Cardiac muscle cell (in vitro differentiated cells and primary cell): ENCODE results near the gene NUDT2. TPM values are rescaled to one million over a fixed set of nuclear protein-coding genes. Genes with fewer than 3 reads are reported as not detected.

ENCODE experiments used
- DNase-seq, 2 donors: peaks; one replicate each; pipeline versions ENCODE4 v3.0.0 to v3.0.0-alpha.2; 2010 to 2017; ENCODE audit warnings: low read depth in 1 of 2, low spot score in 1 of 2
- H3K27ac ChIP-seq: fragments of 200-600 bp; sonication (generic); 2 replicates; pipeline ENCODE4 v1.5.1; 2016
- H3K27me3 ChIP-seq: fragments of 200-600 bp; sonication (generic); 2 replicates; pipeline ENCODE4 v1.6.0; 2016; ENCODE audit warnings: control low read depth
- H3K36me3 ChIP-seq: fragments of 200-600 bp; sonication (generic); 2 replicates; pipeline ENCODE4 v1.5.1; 2016; ENCODE audit warnings: control low read depth
- H3K4me1 ChIP-seq: fragments of 200-600 bp; sonication (generic); 2 replicates; pipeline ENCODE4 v1.8.1; 2017; ENCODE audit warnings: low read depth, mild to moderate bottlenecking, mixed run types
- H3K4me3 ChIP-seq: fragments of 200-600 bp; sonication (generic); 2 replicates; pipeline ENCODE4 v1.5.1; 2016; ENCODE audit warnings: mild to moderate bottlenecking
- H3K9me3 ChIP-seq: fragments of 200-600 bp; sonication (generic); 2 replicates; pipeline ENCODE4 v1.5.1; 2017; ENCODE audit warnings: low read depth, mild to moderate bottlenecking, control low read depth
- polyA plus RNA-seq: library from polyadenylated mRNA; unstranded; fragments of >200 nt; fragmentation: Nextera tagmentation; extraction: Ambion mirVana; gene quantifications from 2 replicates; pipeline ENCODE4 v1.2.1, GENCODE V29; 2016
- total RNA-seq: library from RNA; depleted of rRNA; stranded (reverse); fragments of >200 nt; gene quantifications from 2 replicates; pipeline ENCODE4 v1.2.3, GENCODE V29; 2016
- TF ChIP-seq, protein P1 (sequence below): IDR thresholded peaks from 2 replicates; pipeline ENCODE4 v1.5.1; 2012; ENCODE audit warnings: low read depth, mild to moderate bottlenecking, low read length

The NUDT2 gene
- total and polyA plus RNA-seq, 2 experiments from 2014 or later = 32.1 to 35.5 TPM

DNA sequence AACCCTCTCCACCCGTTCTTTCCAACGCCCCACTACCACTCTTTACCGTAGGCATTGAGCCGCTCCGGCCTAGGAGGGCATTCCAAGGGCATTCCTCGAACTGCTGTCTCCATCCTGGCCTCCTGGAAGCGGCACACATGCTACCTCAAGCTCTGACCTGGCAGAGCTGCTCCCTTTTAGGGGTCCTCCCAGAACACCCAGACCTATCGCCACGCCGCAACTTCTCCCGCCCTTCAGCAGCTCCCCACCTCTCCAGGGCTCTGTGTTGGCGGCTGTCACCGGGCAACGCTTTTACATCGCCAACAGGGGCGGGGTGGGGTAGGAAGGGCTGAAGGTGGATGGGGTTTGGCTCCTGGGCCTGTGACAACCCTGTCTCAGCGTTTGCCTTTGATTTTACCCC lies 52.0 kb downstream of the NUDT2 start:
- H3K9me3 ChIP-seq = no peaks in the 10 kb centered on the region
- H3K4me1 ChIP-seq = no peaks in the 10 kb centered on the region
- H3K36me3 ChIP-seq = no peaks in the 10 kb centered on the region
- DNase-seq = no peak
- TF ChIP-seq, protein P1, sequence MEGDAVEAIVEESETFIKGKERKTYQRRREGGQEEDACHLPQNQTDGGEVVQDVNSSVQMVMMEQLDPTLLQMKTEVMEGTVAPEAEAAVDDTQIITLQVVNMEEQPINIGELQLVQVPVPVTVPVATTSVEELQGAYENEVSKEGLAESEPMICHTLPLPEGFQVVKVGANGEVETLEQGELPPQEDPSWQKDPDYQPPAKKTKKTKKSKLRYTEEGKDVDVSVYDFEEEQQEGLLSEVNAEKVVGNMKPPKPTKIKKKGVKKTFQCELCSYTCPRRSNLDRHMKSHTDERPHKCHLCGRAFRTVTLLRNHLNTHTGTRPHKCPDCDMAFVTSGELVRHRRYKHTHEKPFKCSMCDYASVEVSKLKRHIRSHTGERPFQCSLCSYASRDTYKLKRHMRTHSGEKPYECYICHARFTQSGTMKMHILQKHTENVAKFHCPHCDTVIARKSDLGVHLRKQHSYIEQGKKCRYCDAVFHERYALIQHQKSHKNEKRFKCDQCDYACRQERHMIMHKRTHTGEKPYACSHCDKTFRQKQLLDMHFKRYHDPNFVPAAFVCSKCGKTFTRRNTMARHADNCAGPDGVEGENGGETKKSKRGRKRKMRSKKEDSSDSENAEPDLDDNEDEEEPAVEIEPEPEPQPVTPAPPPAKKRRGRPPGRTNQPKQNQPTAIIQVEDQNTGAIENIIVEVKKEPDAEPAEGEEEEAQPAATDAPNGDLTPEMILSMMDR = no peak
- H3K27ac ChIP-seq = no peak overlapping the region
- peaks cover 37% of the 10 kb centered on the region for H3K27me3 ChIP-seq
- peak overlapping the region; percentile 30 for H3K4me3 ChIP-seq

DNA sequence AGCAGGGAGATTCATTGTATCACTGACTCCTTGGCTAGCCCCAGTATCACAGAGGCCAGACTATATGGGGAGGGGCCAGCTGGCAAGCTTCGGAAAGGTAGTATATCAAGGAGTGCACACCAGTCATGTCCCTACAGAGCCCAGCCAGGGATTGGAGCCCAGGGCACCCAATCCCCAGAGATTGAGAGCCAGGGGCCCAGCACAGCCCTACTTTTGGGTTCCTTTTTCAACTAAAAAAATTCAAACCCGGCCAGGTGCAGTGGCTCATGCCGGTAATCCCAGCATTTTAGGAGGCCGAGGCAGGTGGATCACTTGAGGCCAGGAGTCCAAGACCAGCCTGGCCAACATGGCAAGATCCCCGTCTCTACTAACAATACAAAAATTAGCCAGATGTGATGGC lies 52.7 kb downstream of the NUDT2 start:
- DNase-seq = no peak
- H3K27me3 ChIP-seq = peaks cover 37% of the 10 kb centered on the region
- H3K27ac ChIP-seq = no peak overlapping the region
- no peak overlapping the region for H3K4me3 ChIP-seq
- H3K4me1 ChIP-seq = no peaks in the 10 kb centered on the region
- H3K9me3 ChIP-seq = no peaks in the 10 kb centered on the region
- H3K36me3 ChIP-seq = no peaks in the 10 kb centered on the region
- TF ChIP-seq, protein P1 = no peak

DNA sequence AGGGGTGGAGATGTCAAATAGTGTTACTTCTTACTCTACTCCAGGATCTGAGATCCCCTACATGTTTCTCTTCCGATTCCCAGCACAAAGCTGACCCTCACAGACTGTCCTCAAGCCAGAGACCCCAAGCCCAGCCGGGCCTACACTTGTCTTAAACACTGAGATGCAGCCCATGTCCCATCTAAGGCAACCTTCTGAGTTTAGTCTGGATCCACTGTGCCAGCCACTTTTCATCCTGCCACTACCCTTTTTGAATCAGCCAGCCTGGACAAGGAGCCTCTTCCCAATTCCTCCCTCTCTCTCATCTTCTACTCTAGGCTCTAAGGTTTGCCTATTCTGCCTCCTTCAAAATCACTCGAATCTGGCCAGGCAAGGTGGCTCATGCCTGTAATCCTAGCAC lies 53.5 kb downstream of the NUDT2 start:
- H3K36me3 ChIP-seq = no peaks in the 10 kb centered on the region
- no peak overlapping the region for H3K27ac ChIP-seq
- H3K27me3 ChIP-seq = peaks cover 37% of the 10 kb centered on the region
- no peaks in the 10 kb centered on the region for H3K4me1 ChIP-seq
- H3K9me3 ChIP-seq = no peaks in the 10 kb centered on the region
- TF ChIP-seq, protein P1 = no peak
- no peak for DNase-seq
- H3K4me3 ChIP-seq = no peak overlapping the region

DNA sequence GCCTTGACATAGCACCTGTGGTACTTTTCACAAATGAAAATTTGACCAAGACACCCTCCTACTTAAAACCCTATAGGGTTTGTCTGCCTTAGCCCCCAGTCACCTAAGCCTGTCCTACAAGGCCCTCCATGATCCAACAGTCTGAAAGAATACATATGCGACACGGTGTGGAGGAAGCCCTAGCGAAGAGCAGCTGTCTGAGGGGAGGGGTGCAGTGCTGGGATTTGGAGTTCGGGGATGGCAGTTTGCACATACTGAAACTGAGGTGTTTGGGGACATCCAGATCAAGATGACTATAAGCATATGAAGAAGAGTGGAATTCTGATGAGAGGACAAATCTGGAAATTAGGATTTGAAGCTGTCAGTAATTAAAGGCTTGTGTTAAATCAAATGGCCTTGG lies 54.5 kb downstream of the NUDT2 start:
- Histone ChIP-seq H3K4me3 (no peak overlapping the region), H3K27ac (no peak overlapping the region), H3K36me3 (no peaks in the 10 kb centered on the region), H3K9me3 (no peaks in the 10 kb centered on the region), H3K4me1 (no peaks in the 10 kb centered on the region), H3K27me3 (peaks cover 37% of the 10 kb centered on the region)
- no peak for DNase-seq
- TF ChIP-seq, protein P1 = no peak

DNA sequence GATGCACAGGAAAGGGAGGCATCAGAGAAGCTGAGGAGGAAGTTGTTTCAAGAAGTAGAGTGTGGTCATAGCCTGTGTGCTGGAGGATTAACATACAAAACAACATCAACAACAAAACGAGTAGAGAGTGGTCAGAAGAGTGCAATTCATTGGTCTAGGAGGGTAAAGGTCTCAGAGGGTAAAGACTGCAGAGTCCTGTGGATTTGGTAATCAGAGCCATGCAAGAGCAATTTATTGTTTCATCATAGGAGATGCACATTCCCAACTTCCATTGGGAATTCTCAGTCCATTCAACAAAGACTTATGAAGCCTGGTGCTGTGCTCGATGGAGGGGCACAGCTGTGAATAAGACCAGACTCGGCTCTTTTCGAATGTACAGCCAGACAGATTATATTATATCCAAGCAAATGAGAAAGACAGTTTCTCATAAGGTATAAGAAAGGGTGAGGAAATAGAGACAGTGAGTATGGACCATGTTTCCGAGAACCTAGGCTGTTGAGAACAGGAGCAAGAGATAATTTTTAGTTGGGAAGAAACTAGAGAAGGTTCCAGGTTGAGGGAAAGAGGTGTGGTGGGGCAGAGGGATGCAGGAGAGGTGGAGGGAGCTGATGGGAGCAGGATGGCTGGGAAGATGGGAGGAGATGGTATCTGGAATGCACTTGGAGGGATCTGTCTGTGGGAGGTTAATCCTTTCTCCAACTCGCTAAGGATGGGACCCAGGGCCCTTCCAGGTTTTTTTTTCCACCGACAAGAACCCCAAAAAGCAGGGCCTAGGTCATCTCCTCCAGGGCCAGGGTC lies 55.2 kb downstream of the NUDT2 start:
- TF ChIP-seq, protein P1 = no peak
- peaks cover 39% of the 10 kb centered on the region for H3K27me3 ChIP-seq
- H3K4me1 ChIP-seq = no peaks in the 10 kb centered on the region
- H3K9me3 ChIP-seq = no peaks in the 10 kb centered on the region
- no peak overlapping the region for H3K27ac ChIP-seq
- no peak overlapping the region for H3K4me3 ChIP-seq
- peak in 1 of 2 donors; percentile 18 for DNase-seq
- no peaks in the 10 kb centered on the region for H3K36me3 ChIP-seq
